ENCODE measurements around the gene DYNC1H1.
A peak's percentile ranks its signal among the peaks of the same experiment; 100 is the strongest.

Gene DYNC1H1

DNA sequence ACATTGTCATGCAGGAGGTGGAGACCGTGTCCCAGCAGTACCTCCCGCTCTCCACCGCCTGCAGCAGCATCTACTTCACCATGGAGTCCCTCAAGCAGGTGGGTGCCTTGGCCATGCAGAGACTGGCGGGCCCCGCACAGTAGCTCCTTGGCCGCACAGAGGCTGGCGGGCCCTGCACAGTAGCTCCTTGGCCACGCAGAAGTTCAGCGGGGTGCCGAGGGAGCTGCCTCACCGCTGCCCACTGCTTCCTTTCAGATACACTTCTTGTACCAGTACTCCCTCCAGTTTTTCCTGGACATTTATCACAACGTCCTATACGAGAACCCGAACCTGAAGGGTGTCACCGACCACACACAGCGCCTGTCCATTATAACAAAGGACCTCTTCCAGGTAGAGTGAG is 74.8 kb downstream of the DYNC1H1 start:
- no peak overlapping the region for H3K27ac ChIP-seq
- TF ChIP-seq ZFX (IDR thresholded peaks at IDR 0.05; ENCODE audit: borderline replicate concordance) = no peak
- TF ChIP-seq, protein P1, sequence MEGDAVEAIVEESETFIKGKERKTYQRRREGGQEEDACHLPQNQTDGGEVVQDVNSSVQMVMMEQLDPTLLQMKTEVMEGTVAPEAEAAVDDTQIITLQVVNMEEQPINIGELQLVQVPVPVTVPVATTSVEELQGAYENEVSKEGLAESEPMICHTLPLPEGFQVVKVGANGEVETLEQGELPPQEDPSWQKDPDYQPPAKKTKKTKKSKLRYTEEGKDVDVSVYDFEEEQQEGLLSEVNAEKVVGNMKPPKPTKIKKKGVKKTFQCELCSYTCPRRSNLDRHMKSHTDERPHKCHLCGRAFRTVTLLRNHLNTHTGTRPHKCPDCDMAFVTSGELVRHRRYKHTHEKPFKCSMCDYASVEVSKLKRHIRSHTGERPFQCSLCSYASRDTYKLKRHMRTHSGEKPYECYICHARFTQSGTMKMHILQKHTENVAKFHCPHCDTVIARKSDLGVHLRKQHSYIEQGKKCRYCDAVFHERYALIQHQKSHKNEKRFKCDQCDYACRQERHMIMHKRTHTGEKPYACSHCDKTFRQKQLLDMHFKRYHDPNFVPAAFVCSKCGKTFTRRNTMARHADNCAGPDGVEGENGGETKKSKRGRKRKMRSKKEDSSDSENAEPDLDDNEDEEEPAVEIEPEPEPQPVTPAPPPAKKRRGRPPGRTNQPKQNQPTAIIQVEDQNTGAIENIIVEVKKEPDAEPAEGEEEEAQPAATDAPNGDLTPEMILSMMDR (IDR thresholded peaks at IDR 0.05) = no peak

- TF ChIP-seq ZFX (IDR thresholded peaks at IDR 0.05; ENCODE audit: borderline replicate concordance) = no peak
- TF ChIP-seq, protein P1 (IDR thresholded peaks at IDR 0.05) = no peak
- H3K27ac ChIP-seq = no peak overlapping the region
These were observed 75.8 kb downstream of the DYNC1H1 start for GRCh38 chr14:102040153-102040552.

DNA sequence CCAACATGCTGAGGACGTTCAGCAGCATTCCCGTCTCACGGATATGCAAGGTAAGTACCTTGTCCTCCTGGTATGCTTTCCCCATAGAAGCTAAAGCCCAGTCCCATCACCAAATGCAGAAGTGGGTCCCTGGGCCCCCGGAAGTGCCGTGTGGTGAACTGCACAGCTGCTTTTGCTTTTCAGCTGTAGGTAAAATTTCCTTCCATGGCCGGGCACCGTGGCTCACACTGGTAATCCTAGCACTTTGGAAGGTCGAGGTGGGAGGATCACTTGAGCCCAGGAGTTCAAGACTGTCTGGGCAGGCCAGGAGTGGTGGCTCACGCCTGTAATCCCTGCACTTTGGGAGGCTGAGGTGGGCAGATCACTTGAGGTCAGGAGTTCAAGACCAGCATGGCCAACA is 78.3 kb downstream of the DYNC1H1 start:
- no peak for TF ChIP-seq ZFX (IDR thresholded peaks at IDR 0.05; ENCODE audit: borderline replicate concordance)
- TF ChIP-seq, protein P1 (IDR thresholded peaks at IDR 0.05) = no peak
- H3K27ac ChIP-seq = no peak overlapping the region

DNA sequence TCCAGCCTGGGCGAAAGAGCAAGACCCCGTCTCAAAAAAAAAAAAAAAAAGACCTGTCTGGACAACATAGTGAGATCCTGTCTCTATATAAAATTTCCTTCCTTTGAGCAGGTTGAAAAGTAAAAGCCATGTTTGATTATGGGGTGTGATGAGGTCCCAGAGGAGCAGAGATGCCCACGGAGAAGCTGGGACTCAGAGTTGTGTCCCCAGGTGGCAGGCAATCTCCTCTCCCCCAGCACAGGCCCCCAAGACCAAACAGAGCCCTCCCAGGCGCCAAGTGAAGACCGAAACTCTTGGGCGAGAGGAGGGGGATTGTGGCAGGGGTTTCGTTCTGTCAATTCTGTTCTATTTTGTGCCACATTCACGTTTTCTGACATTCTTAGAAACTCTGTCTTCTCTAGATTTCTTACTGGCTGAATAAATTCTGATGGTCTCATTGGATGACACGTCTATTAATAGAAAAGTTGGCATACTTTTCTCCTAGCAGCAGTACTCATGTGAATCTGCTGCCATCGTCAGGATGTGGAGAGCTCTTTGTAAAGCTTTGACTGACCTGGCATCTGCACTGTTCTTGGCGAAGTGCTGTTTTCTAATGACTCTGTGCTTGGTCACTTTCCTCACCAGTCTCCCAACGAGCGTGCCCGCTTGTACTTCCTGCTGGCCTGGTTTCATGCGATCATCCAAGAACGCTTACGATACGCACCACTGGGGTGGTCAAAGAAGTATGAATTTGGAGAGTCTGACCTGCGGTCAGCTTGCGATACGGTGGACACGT is 79.1 kb downstream of the DYNC1H1 start:
- TF ChIP-seq ZFX (IDR thresholded peaks at IDR 0.05; ENCODE audit: borderline replicate concordance) = no peak
- TF ChIP-seq, protein P1 (IDR thresholded peaks at IDR 0.05) = no peak
- H3K27ac ChIP-seq = no peak overlapping the region

DNA sequence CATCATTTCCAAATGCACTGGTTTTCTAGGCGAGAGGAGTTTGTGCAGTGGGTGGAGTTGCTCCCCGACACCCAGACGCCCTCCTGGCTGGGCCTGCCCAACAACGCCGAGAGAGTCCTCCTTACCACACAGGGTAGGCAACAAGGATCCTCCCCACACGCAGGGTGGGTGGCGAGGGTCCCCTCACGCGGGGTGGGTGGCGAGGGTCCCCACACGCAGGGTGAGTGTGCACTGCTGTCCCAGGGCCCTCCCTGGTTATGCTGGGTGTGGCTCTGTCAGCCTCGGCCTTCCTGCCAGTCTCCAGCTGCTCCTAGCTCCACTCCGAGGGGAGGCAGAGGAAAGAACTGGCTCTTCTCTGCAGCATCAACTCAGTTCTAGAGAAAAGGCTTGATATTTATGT is 80.2 kb downstream of the DYNC1H1 start:
- no peak overlapping the region for H3K27ac ChIP-seq
- TF ChIP-seq, protein P1 (IDR thresholded peaks at IDR 0.05) = no peak
- no peak for TF ChIP-seq ZFX (IDR thresholded peaks at IDR 0.05; ENCODE audit: borderline replicate concordance)

GRCh38 chr14:102046337-102047278 is 82.2 kb downstream of the DYNC1H1 start:
- no peak for TF ChIP-seq ZFX (IDR thresholded peaks at IDR 0.05; ENCODE audit: borderline replicate concordance)
- TF ChIP-seq, protein P1 (IDR thresholded peaks at IDR 0.05) = peak; percentile 78
- H3K27ac ChIP-seq = peak overlapping the region; percentile 55

Data from 22Rv1 (cell line).